Neural progenitor cell (in vitro differentiated cells): ENCODE results near the gene TSC22D2.

Experiments
- EZH2 ChIP-seq: fragments of 200-600 bp; sonication (generic); IDR thresholded peaks from 2 replicates; pipeline ENCODE4 v1.6.1; 2017; ENCODE audit warnings: antibody characterized with exemption, mild to moderate bottlenecking, moderate library complexity
- EZH2phosphoT487 ChIP-seq: fragments of 200-600 bp; sonication (generic); IDR thresholded peaks from 2 replicates; pipeline ENCODE4 v1.6.1; 2017; ENCODE audit warnings: antibody characterized with exemption
- TF ChIP-seq, protein P1 (sequence below): fragments of 200-600 bp; sonication (generic); IDR thresholded peaks from 2 replicates; pipeline ENCODE4 v1.5.1; 2017; ENCODE audit warnings: antibody characterized with exemption, mild to moderate bottlenecking

DNA sequence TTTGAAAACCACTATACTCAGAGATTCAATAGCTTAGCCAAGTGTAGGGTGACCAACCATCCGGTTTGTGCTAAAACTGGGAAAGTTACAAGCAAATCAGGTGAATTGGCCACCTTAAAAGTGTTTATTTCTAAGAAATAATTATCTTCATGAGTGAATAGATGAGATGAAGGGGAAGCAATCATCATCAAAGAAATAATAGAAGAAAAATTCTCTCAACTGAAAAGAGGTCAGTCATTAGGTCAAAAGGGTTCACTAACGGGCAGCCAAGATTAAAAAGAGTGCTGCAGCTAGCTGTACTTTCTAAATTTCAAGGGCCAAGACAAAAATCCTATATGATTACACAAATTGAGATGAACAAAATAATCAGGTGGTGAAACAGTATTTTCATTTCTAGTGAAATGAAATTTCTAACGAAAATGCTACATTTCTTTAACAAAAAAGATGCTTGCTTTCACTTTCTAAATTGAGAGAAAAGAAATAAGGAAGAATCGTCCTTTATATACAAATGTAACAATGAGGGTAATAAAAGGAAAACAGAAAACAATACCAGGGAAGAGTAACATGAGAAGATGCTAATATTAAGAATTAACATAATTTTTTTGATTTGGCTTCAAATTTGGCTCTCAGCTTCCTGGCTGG, 34.7 kb upstream of the TSC22D2 start:
- TF ChIP-seq, protein P1, sequence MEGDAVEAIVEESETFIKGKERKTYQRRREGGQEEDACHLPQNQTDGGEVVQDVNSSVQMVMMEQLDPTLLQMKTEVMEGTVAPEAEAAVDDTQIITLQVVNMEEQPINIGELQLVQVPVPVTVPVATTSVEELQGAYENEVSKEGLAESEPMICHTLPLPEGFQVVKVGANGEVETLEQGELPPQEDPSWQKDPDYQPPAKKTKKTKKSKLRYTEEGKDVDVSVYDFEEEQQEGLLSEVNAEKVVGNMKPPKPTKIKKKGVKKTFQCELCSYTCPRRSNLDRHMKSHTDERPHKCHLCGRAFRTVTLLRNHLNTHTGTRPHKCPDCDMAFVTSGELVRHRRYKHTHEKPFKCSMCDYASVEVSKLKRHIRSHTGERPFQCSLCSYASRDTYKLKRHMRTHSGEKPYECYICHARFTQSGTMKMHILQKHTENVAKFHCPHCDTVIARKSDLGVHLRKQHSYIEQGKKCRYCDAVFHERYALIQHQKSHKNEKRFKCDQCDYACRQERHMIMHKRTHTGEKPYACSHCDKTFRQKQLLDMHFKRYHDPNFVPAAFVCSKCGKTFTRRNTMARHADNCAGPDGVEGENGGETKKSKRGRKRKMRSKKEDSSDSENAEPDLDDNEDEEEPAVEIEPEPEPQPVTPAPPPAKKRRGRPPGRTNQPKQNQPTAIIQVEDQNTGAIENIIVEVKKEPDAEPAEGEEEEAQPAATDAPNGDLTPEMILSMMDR: no peak
- no peak for TF ChIP-seq EZH2
- TF ChIP-seq EZH2phosphoT487: no peak
